Central memory CD8-positive, alpha-beta T cell (primary cell): ENCODE data around the gene CABLES2.

Experiments
- ATAC-seq: fragments of 150-1000 bp; cut with Tn5 transposase; replicated peaks from 2 replicates; pipeline ENCODE4 v1.10.0; 2022; ENCODE audit warnings: mild to moderate bottlenecking, moderate FRiP score, moderate number of reproducible peaks; ENCODE audit not compliant: poor library complexity, severe bottlenecking; ENCODE audit errors: extremely low read depth
- DNase-seq, 2 donors: peaks; one replicate each; pipeline ENCODE4 v3.0.0; 2021; ENCODE audit warnings: low spot score in 2 of 2
- H3K27ac Mint-ChIP-seq: one replicate; pipeline ENCODE4 v1.8.0; 2022; ENCODE audit warnings: low read depth, mild to moderate bottlenecking, moderate library complexity, mixed read lengths
- H3K27me3 Mint-ChIP-seq: one replicate; pipeline ENCODE4 v1.8.0; 2022; ENCODE audit warnings: mixed read lengths
- H3K36me3 Mint-ChIP-seq: one replicate; pipeline ENCODE4 v1.8.0; 2022; ENCODE audit warnings: mild to moderate bottlenecking, moderate library complexity, mixed read lengths; ENCODE audit not compliant: insufficient read depth
- H3K4me1 Mint-ChIP-seq: one replicate; pipeline ENCODE4 v1.8.0; 2022; ENCODE audit warnings: mixed read lengths
- H3K4me3 Mint-ChIP-seq: one replicate; pipeline ENCODE4 v1.8.0; 2022; ENCODE audit warnings: mild to moderate bottlenecking, moderate library complexity, mixed read lengths
- H3K9me3 Mint-ChIP-seq: one replicate; pipeline ENCODE4 v1.8.0; 2022; ENCODE audit warnings: mixed read lengths

Gene CABLES2

DNA sequence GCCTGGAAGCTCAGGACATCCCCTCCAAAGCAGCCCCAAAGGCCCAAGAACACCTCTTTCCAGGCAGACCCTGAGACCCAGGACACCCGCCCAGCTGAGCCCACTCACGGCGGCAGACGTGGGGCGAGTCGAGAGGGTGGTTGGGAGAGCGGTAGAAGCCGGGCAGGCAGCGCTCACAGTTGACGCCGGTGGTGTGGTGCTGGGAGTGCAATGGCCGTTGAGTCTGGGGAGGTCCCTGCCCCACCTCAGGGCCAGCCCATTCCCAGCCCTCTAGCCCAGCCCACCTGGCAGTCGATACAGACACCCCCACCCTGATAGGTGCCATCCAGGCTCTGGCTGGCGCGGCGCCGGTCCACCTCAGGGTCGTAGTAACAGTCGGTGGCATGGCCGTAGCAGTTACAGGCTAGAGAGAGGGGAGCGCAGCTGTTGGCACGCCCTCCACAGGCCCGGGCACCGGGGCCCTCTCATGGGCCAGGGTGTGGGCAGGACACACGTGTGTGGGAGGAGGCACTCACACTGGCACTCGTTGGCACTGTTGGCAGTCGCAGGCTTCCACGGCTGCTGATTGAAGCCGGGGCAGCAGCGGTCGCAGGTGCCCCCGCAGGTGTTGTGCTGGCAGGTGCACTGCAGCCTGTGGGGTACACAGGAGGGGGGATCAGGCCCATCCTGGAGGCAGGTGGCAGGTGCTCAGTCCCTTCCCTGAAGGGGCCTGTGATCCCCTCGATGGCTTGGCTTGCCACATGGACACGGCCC, 60.5 kb downstream of the CABLES2 start:
- Mint-ChIP-seq H3K9me3 (peaks cover 6% of the 10 kb centered on the region), H3K4me3 (no peak overlapping the region), H3K27me3 (peaks cover 4% of the 10 kb centered on the region), H3K36me3 (no peaks in the 10 kb centered on the region), H3K27ac (no peak overlapping the region), H3K4me1 (no peaks in the 10 kb centered on the region)
- DNase-seq (no peak), ATAC-seq (no peak)

GRCh38 chr20:62345681-62346370, 61.3 kb downstream of the CABLES2 start:
- no peak overlapping the region for H3K4me3 Mint-ChIP-seq
- no peaks in the 10 kb centered on the region for H3K36me3 Mint-ChIP-seq
- ATAC-seq (no peak), DNase-seq (no peak)
- no peaks in the 10 kb centered on the region for H3K4me1 Mint-ChIP-seq
- peaks cover 9% of the 10 kb centered on the region for H3K27me3 Mint-ChIP-seq
- no peak overlapping the region for H3K27ac Mint-ChIP-seq
- H3K9me3 Mint-ChIP-seq, result peaks cover 6% of the 10 kb centered on the region

GRCh38 chr20:62344782-62345181, 62.3 kb downstream of the CABLES2 start:
- DNase-seq (no peak), ATAC-seq (no peak)
- Mint-ChIP-seq H3K9me3 (peaks cover 6% of the 10 kb centered on the region), H3K36me3 (no peaks in the 10 kb centered on the region), H3K4me3 (no peak overlapping the region), H3K27me3 (peaks cover 12% of the 10 kb centered on the region), H3K27ac (no peak overlapping the region), H3K4me1 (no peaks in the 10 kb centered on the region)

DNA sequence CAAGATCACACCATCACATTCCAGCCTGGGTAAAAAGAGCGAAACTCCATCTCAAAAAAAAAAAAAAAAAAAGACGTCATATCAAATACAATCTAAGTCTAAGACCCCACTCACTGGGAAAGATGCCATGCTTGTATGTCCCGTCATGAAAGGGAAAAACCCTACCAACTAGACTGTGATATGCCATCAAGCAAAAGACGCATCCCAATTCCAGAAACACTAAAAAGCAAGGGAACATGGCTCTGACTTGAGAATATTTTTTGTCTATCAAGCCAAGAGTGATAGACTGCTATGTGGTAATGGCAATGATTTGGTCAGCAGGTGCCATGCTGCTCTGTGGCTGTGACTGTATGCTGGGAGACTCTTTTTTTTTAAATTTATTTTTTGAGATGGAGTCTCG, 63.0 kb downstream of the CABLES2 start:
- ATAC-seq, result no peak
- no peak for DNase-seq
- peaks cover 19% of the 10 kb centered on the region for H3K27me3 Mint-ChIP-seq
- no peak overlapping the region for H3K4me3 Mint-ChIP-seq
- H3K9me3 Mint-ChIP-seq, result peaks cover 6% of the 10 kb centered on the region
- no peak overlapping the region for H3K27ac Mint-ChIP-seq
- H3K36me3 Mint-ChIP-seq, result no peaks in the 10 kb centered on the region
- H3K4me1 Mint-ChIP-seq, result no peaks in the 10 kb centered on the region

GRCh38 chr20:62342910-62343309, 64.2 kb downstream of the CABLES2 start:
- no peaks in the 10 kb centered on the region for H3K36me3 Mint-ChIP-seq
- no peak overlapping the region for H3K4me3 Mint-ChIP-seq
- ATAC-seq (no peak), DNase-seq (no peak)
- no peaks in the 10 kb centered on the region for H3K9me3 Mint-ChIP-seq
- H3K4me1 Mint-ChIP-seq, result no peaks in the 10 kb centered on the region
- no peak overlapping the region for H3K27ac Mint-ChIP-seq
- H3K27me3 Mint-ChIP-seq, result peaks cover 25% of the 10 kb centered on the region

- Mint-ChIP-seq H3K4me3 (no peak overlapping the region), H3K9me3 (no peaks in the 10 kb centered on the region), H3K36me3 (no peaks in the 10 kb centered on the region), H3K4me1 (peaks cover 5% of the 10 kb centered on the region), H3K27me3 (peaks cover 53% of the 10 kb centered on the region), H3K27ac (no peak overlapping the region)
- DNase-seq, result no peak
- ATAC-seq, result no peak
These were observed 67.4 kb downstream of the CABLES2 start for GRCh38 chr20:62339647-62340062.
